Gastrocnemius medialis (tissue), 4 donors: ENCODE measurements around the gene NUTM1.

ENCODE experiments used
- CTCF ChIP-seq, 5 experiments: fragments of 450-650 bp in 3 of 5; fragments of 200-600 bp in 2 of 5; sonication (generic) in 2 of 5; IDR thresholded peaks in 4 of 5; conservative IDR thresholded peaks in 1 of 5; 1 replicate in 4 of 5; 2 replicates in 1 of 5; pipeline ENCODE4 v1.5.1; 2016 to 2019; ENCODE audit warnings: antibody characterized with exemption in 5 of 5, mild to moderate bottlenecking in 3 of 5, moderate library complexity in 3 of 5
- POLR2A ChIP-seq, 2 donors: fragments of 450-650 bp; IDR thresholded peaks; one replicate each; pipeline ENCODE4 v1.6.1; 2017; ENCODE audit warnings: antibody characterized with exemption in 2 of 2, mild to moderate bottlenecking in 2 of 2, moderate library complexity in 2 of 2

- TF ChIP-seq CTCF (IDR thresholded peaks at IDR 0.05 in 4 of 5, conservative IDR thresholded peaks at IDR 0.05 in 1 of 5) (no peak), POLR2A (IDR thresholded peaks at IDR 0.05) (no peak)
Observed at GRCh38 chr15:34297059-34297458, 46.1 kb upstream of the NUTM1 start.
